Esophagus (tissue), 2 donors: ENCODE measurements around the gene CDC25B. TPM values are rescaled to one million over a fixed set of nuclear protein-coding genes. Genes with fewer than 3 reads are reported as not detected.

Source experiments
- H3K27ac ChIP-seq, 2 donors: one replicate each; pipeline ENCODE4 v1.5.1; 2013; ENCODE audit warnings: low read depth in 2 of 2, mild to moderate bottlenecking in 2 of 2, inconsistent platforms in 1 of 2, low read length in 1 of 2, moderate library complexity in 1 of 2
- H3K27me3 ChIP-seq, 2 donors: one replicate each; pipeline ENCODE4 v1.6.1; 2013; ENCODE audit warnings: low read length in 2 of 2, control low read depth in 1 of 2, mild to moderate bottlenecking in 1 of 2; ENCODE audit not compliant: insufficient read depth in 2 of 2, control insufficient read depth in 1 of 2
- H3K36me3 ChIP-seq, 2 donors: one replicate each; pipeline ENCODE4 v1.6.1; 2013; ENCODE audit warnings: low read length in 1 of 2; ENCODE audit not compliant: control insufficient read depth in 2 of 2, insufficient read depth in 2 of 2
- H3K4me1 ChIP-seq, 2 donors: one replicate each; pipeline ENCODE4 v1.6.1; 2013; ENCODE audit warnings: low read length in 1 of 2; ENCODE audit not compliant: control insufficient read depth in 2 of 2, insufficient read depth in 2 of 2
- H3K4me3 ChIP-seq, 2 donors: one replicate each; pipeline ENCODE4 v1.5.1; 2013; ENCODE audit warnings: low read length in 2 of 2, mild to moderate bottlenecking in 2 of 2, low read depth in 1 of 2, moderate library complexity in 1 of 2
- H3K9me3 ChIP-seq, 2 donors: one replicate each; pipeline ENCODE4 v1.6.1; 2013; ENCODE audit warnings: mild to moderate bottlenecking in 2 of 2, low read depth in 1 of 2, low read length in 1 of 2, moderate library complexity in 1 of 2; ENCODE audit not compliant: control insufficient read depth in 2 of 2, insufficient read depth in 1 of 2
- WGBS, 2 donors: extraction: QIAGEN DNeasy Blood & Tissue Kit; methylation state at CpG; one replicate each; pipeline ENCODE4 v1.1.7; 2013; 5-methylcytosine and 5-hydroxymethylcytosine counted together
- polyA plus RNA-seq, 2 donors: library from polyadenylated mRNA; stranded (reverse); fragments of 200-250 nt; gene quantifications; one replicate each; pipeline ENCODE4 v1.2.3, GENCODE V29; 2013
- donor health status: healthy with polysubstance abuse.
- donor health status: Bipolar disorder and iron deficiency.

Gene CDC25B
- polyA plus RNA-seq: 10 to 100 TPM; 15.6 to 21.8 TPM

DNA sequence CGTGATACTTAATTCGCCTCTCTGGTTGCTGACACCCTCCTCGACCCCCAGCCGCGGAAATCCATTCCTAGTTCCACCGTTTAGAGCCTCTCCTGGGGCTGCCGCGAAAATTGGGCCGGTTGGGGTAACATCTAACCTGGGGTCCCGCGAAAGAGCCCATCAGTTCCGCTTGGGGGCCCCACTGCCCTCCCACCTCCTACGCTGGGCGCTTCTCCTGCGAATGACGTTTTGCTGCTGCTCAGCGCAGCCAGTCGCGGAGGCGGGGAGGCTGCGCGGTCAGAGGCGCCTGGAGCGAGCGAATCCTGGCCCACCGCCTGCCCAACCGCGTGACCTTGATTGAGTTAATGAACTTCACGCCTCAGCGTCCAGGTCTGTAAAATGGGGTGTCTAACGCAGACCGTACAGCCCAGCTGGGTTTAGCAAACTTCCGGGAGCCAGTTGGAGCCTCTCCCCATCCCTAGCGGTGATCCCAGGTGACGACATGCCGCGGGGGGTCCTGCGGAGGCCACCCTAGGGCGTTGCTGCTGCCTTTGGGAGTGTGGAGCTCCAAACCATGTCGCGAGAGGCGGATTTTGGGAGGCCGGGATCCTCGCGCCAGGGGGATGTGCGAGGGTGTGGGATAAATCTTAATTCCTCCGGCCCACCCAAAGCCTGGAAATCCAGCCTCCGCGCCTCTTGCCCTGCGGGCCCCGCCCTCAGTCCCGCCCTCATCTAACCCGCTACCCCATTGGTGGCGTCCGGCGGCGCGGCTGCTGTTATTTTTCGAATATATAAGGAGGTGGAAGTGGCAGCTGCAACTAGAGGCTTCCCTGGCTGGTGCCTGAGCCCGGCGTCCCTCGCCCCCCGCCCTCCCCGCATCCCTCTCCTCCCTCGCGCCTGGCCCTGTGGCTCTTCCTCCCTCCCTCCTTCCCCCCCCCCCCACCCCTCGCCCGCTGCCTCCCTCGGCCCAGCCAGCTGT lies at the start of gene CDC25B:
TSS of gene CDC25B (plus strand) at position 800 of the 958 bp plus-strand sequence. CDS start 222 bp downstream, outside the sequence.
- peak within 1 kb of the TSS; percentile 62 to 63 for H3K4me3 ChIP-seq
- no peaks in the 10 kb centered on the region for H3K27me3 ChIP-seq
- peaks cover 0 to 20% of the 10 kb centered on the region in 2 donors for H3K4me1 ChIP-seq
- peak within 1 kb of the TSS; percentile 96 to 98 for H3K27ac ChIP-seq
- WGBS, 2 donors: 1% methylated on average over 61 to 68 of the region's 69 CpGs
- peaks cover 0 to 2% of the 10 kb centered on the region in 2 donors for H3K36me3 ChIP-seq
- no peaks in the 10 kb centered on the region for H3K9me3 ChIP-seq

DNA sequence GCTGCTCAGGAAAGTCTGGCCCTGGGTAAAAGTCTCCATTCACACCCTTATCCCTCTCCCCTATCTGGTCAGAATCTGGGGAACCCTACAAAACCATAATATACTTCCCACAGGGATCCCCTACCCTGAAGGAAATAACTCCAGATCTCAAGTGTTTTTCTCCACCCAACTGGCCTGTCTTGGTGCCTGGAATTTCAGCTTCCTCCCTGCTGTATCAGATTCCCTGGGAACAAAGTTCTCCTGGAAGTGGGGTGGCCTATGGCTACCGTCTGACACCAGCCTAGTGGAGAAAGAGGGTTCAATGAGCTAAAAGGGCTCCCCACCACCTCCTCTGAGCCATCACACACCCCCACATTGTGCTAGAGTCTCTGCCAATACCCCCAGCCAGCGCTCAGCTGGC lies 48.6 kb upstream of the CDC25B start:
- 68 to 83% methylated on average over 2 of the region's 2 CpGs for WGBS, 2 donors
- peaks cover 4 to 20% of the 10 kb centered on the region in 2 donors for H3K4me1 ChIP-seq
- H3K4me3 ChIP-seq: no peak overlapping the region
- H3K27me3 ChIP-seq: peaks cover 0 to 3% of the 10 kb centered on the region in 2 donors
- H3K27ac ChIP-seq: no peak overlapping the region
- H3K36me3 ChIP-seq: no peaks in the 10 kb centered on the region
- no peaks in the 10 kb centered on the region for H3K9me3 ChIP-seq

GRCh38 chr20:3748073-3748472 lies 48.0 kb upstream of the CDC25B start:
- H3K4me1 ChIP-seq: peaks cover 4 to 23% of the 10 kb centered on the region in 2 donors
- no peaks in the 10 kb centered on the region for H3K9me3 ChIP-seq
- WGBS, 2 donors: 89 to 92% methylated on average over 16 of the region's 16 CpGs
- H3K27ac ChIP-seq: no peak overlapping the region
- no peak overlapping the region for H3K4me3 ChIP-seq
- no peaks in the 10 kb centered on the region for H3K36me3 ChIP-seq
- H3K27me3 ChIP-seq: peaks cover 0 to 3% of the 10 kb centered on the region in 2 donors

GRCh38 chr20:3749087-3749688 lies 46.9 kb upstream of the CDC25B start:
- H3K27me3 ChIP-seq: peaks cover 0 to 3% of the 10 kb centered on the region in 2 donors
- no peak overlapping the region for H3K27ac ChIP-seq
- no peaks in the 10 kb centered on the region for H3K36me3 ChIP-seq
- WGBS, 2 donors: 72 to 73% methylated on average over 22 to 24 of the region's 24 CpGs
- peaks cover 4 to 23% of the 10 kb centered on the region in 2 donors for H3K4me1 ChIP-seq
- H3K4me3 ChIP-seq: no peak overlapping the region
- H3K9me3 ChIP-seq: no peaks in the 10 kb centered on the region

DNA sequence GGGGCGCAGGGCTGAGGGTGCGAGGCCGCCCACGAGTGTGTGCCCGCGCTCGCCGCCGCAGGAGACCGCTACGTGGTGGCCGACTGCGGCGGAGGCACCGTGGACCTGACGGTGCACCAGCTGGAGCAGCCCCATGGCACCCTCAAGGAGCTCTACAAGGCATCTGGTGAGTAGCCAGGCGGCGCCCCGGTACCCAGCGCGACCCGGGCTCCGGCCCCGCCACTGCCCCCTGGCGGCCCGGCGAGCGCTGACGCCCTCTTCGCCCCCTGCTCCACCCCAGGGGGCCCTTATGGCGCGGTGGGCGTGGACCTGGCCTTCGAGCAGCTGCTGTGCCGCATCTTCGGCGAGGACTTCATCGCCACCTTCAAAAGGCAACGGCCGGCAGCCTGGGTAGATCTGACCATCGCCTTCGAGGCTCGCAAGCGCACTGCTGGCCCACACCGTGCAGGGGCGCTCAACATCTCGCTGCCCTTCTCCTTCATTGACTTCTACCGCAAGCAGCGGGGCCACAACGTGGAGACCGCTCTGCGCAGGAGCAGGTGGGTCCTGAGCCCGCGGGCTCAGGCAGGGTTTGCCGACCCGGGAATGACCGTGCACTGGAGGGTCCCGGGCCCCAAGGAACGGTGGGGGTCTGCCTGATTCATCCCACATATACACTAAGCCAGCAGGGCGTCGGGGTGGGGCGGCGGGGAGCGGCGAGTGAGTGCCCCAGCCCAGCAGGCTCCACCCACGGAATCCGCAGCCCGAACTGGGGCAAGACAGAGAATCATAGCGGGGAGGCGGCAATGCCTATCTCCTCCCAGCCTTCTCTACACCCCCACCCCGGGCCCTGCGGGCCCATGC lies 46.2 kb upstream of the CDC25B start:
- Histone ChIP-seq H3K27me3 (peaks cover 0 to 3% of the 10 kb centered on the region in 2 donors), H3K4me1 (peaks cover 4 to 21% of the 10 kb centered on the region in 2 donors), H3K4me3 (no peak overlapping the region), H3K27ac (no peak overlapping the region), H3K36me3 (no peaks in the 10 kb centered on the region), H3K9me3 (no peaks in the 10 kb centered on the region)
- 43 to 46% methylated on average over 66 to 72 of the region's 72 CpGs for WGBS, 2 donors

DNA sequence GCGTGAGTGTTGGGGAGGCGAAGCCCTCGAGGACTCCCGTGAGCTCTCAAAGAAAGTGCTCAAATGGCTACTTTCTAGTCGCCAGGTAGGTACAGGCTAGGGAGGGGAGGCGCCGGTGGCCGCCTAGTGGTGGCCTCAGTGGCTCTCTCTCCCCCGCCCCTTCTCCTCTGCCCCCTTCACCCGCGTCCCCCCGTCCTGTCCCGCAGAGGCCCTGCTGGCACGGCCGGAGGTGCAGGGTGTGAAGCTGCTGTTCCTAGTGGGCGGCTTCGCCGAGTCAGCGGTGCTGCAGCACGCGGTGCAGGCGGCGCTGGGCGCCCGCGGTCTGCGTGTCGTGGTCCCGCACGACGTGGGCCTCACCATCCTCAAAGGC lies 44.8 kb upstream of the CDC25B start:
- no peak overlapping the region for H3K27ac ChIP-seq
- peaks cover 4 to 21% of the 10 kb centered on the region in 2 donors for H3K4me1 ChIP-seq
- WGBS, 2 donors: 58 to 66% methylated on average over 26 to 31 of the region's 31 CpGs
- H3K27me3 ChIP-seq: peaks cover 0 to 3% of the 10 kb centered on the region in 2 donors
- H3K4me3 ChIP-seq: peak overlapping the region; percentile 23 to 36
- H3K36me3 ChIP-seq: peaks cover 0 to 3% of the 10 kb centered on the region in 2 donors
- H3K9me3 ChIP-seq: no peaks in the 10 kb centered on the region

GRCh38 chr20:3751675-3752385 lies 44.3 kb upstream of the CDC25B start:
- peaks cover 0 to 3% of the 10 kb centered on the region in 2 donors for H3K27me3 ChIP-seq
- peaks cover 0 to 3% of the 10 kb centered on the region in 2 donors for H3K36me3 ChIP-seq
- H3K9me3 ChIP-seq: no peaks in the 10 kb centered on the region
- no peak overlapping the region for H3K27ac ChIP-seq
- 37 to 44% methylated on average over 85 to 95 of the region's 95 CpGs for WGBS, 2 donors
- H3K4me3 ChIP-seq: peak overlapping the region; percentile 23 to 36
- peaks cover 4 to 21% of the 10 kb centered on the region in 2 donors for H3K4me1 ChIP-seq

DNA sequence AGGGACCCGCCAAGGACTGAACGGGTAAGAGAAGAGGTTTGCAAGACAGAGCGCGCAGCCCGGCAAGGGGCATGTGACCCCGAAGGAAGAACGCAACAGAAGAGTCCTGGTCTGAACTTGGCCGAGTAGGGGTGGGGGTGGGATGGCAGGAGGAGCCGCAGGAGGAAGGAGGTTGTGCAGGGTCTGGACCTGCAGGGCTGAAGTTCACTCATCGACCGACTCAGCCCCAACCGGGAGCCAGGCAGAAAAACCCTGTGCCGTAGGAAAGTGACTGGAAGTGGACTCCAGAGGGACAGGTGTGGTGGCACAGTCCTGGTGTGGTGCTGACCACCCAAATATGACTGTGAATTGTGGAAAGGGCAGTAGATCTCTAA lies 43.7 kb upstream of the CDC25B start:
- H3K4me1 ChIP-seq: peaks cover 4 to 21% of the 10 kb centered on the region in 2 donors
- peak overlapping the region; percentile 23 to 36 for H3K4me3 ChIP-seq
- H3K36me3 ChIP-seq: peaks cover 0 to 3% of the 10 kb centered on the region in 2 donors

More for the DNA sequence above, 43.7 kb upstream of the CDC25B start:
- WGBS, 2 donors: 26 to 36% methylated on average over 13 of the region's 13 CpGs
- H3K27me3 ChIP-seq: peaks cover 0 to 3% of the 10 kb centered on the region in 2 donors
- H3K27ac ChIP-seq: no peak overlapping the region
- no peaks in the 10 kb centered on the region for H3K9me3 ChIP-seq
